ENCODE data around the gene IDI2. TPM values are rescaled to one million over a fixed set of nuclear protein-coding genes. Genes with fewer than 3 reads are reported as not detected.
A peak's percentile ranks its signal among the peaks of the same experiment; 100 is the strongest.

Gene IDI2
- total and polyA plus RNA-seq, 2 of the 13 experiments (the other 11 are each of a cell fraction or from before 2014, with no cell fraction given) = not detected

- TF ChIP-seq MAX (IDR thresholded peaks at IDR 0.05) (peak; percentile 85), SIX4 (CRISPR knock-in tag; IDR thresholded peaks at IDR 0.05) (peak; percentile 14; the same call in 1 of the 2 replicates), ZNF687 (CRISPR knock-in tag; IDR thresholded peaks at IDR 0.05) (peak; percentile 71), ZNF263 (CRISPR knock-in tag; IDR thresholded peaks at IDR 0.05) (no peak), HIVEP1 (CRISPR knock-in tag; IDR thresholded peaks at IDR 0.05) (peak; percentile 61; the same call in 1 of the 2 replicates), GFI1 (CRISPR knock-in tag; IDR thresholded peaks at IDR 0.05; ENCODE audit: borderline replicate concordance) (peak; percentile 75), EP300 (IDR thresholded peaks at IDR 0.05; ENCODE audit: low read depth in 2 of 2, low read length in 2 of 2) (peak; percentile 13 to 79; a peak in 2 of 4 replicates), EP300 (CRISPR knock-in tag; IDR thresholded peaks at IDR 0.05; ENCODE audit: borderline replicate concordance) (peak; percentile 71), ZNF552 (CRISPR knock-in tag; IDR thresholded peaks at IDR 0.05; ENCODE audit: borderline replicate concordance) (peak; percentile 67; the same call in 1 of the 2 replicates), JUN (CRISPR knock-in tag; IDR thresholded peaks at IDR 0.05) (peak; percentile 69; the same call in 1 of the 2 replicates), ZNF280B (CRISPR knock-in tag; IDR thresholded peaks at IDR 0.05; ENCODE audit: borderline replicate concordance) (no peak), FOXA3 (CRISPR knock-in tag; IDR thresholded peaks at IDR 0.05) (peak; percentile 80), ISX (CRISPR knock-in tag; conservative IDR thresholded peaks at IDR 0.05) (no peak), SMARCE1 (IDR thresholded peaks at IDR 0.05; ENCODE audit: borderline replicate concordance) (no peak), NFE2L2 (IDR thresholded peaks at IDR 0.05; ENCODE audit: low read length) (peak; percentile 94), BCL6 (CRISPR knock-in tag; IDR thresholded peaks at IDR 0.05) (peak; percentile 93), HNF4A (CRISPR knock-in tag; IDR thresholded peaks at IDR 0.05) (peak; percentile 79), ZNF256 (CRISPR knock-in tag; conservative IDR thresholded peaks at IDR 0.05) (no peak), HNRNPUL1 (IDR thresholded peaks at IDR 0.05; ENCODE audit: low read depth, low read length) (no peak), CREB1 (IDR thresholded peaks at IDR 0.05) (no peak), CREB1 (CRISPR knock-in tag; IDR thresholded peaks at IDR 0.05) (0 out of 2 replicates have a peak, but pooled peaks have one; percentile 5), ELF3 (CRISPR knock-in tag; IDR thresholded peaks at IDR 0.05) (peak; percentile 52), ZNF512B (CRISPR knock-in tag; IDR thresholded peaks at IDR 0.05; ENCODE audit: borderline replicate concordance) (no peak)
Measured at GRCh38 chr10:974038-974784, 51.4 kb downstream of the IDI2 start (continued).
